HepG2 (cell line): Measurements from ENCODE around the gene ARHGAP31. TPM values are rescaled to one million over a fixed set of nuclear protein-coding genes. Genes with fewer than 3 reads are reported as not detected.
A peak's percentile ranks its signal among the peaks of the same experiment; 100 is the strongest.

Experiments
- CCDC6 ChIP-seq: sonication (generic); formaldehyde crosslinking; IDR thresholded peaks from 2 replicates; pipeline ENCODE4 v1.8.1; 2022; ENCODE audit warnings: mild to moderate bottlenecking, missing genetic modification reagents, moderate library complexity
- HMGXB4 ChIP-seq, 2 experiments: sonication (generic) in 1 of 2; formaldehyde crosslinking in 1 of 2; IDR thresholded peaks; 2 replicates each; pipeline versions ENCODE4 v1.4.0 to v1.6.1; 2018 to 2020; ENCODE audit warnings: missing genetic modification reagents in 2 of 2, borderline replicate concordance in 1 of 2, low read depth in 1 of 2, mild to moderate bottlenecking in 1 of 2, missing biosample characterization in 1 of 2
- LBX2 ChIP-seq: sonication (generic); formaldehyde crosslinking; IDR thresholded peaks from 2 replicates; pipeline ENCODE4 v1.5.0; 2020; ENCODE audit warnings: missing genetic modification reagents, mild to moderate bottlenecking, borderline replicate concordance
- MIER3 ChIP-seq: IDR thresholded peaks from 2 replicates; pipeline ENCODE4 v1.6.1; 2016; ENCODE audit warnings: missing compliant biosample characterization, borderline replicate concordance
- PAF1 ChIP-seq: IDR thresholded peaks from 2 replicates; pipeline ENCODE4 v1.6.1; 2016; ENCODE audit warnings: missing genetic modification reagents, missing compliant biosample characterization
- THYN1 ChIP-seq: sonication (generic); formaldehyde crosslinking; IDR thresholded peaks from 2 replicates; pipeline ENCODE4 v1.8.1; 2023; ENCODE audit warnings: low read depth, mild to moderate bottlenecking, moderate library complexity, missing genetic modification reagents, borderline replicate concordance
- YY1 ChIP-seq: IDR thresholded peaks from 2 replicates; pipeline ENCODE4 v1.6.1; 2011; ENCODE audit warnings: low read length, low read depth, moderate library complexity, mild to moderate bottlenecking; ENCODE audit not compliant: insufficient read depth, insufficient replicate concordance
- ZBTB42 ChIP-seq: sonication (generic); formaldehyde crosslinking; IDR thresholded peaks from 2 replicates; pipeline ENCODE4 v1.5.0; 2020; ENCODE audit warnings: mild to moderate bottlenecking, missing genetic modification reagents
- ZBTB7B ChIP-seq: sonication (generic); formaldehyde crosslinking; IDR thresholded peaks from 2 replicates; pipeline ENCODE4 v1.4.0; 2020; ENCODE audit warnings: missing genetic modification reagents
- ZMAT3 ChIP-seq: sonication (generic); formaldehyde crosslinking; conservative IDR thresholded peaks from 2 replicates; pipeline ENCODE4 v1.7.0; 2021; ENCODE audit warnings: missing genetic modification reagents
- ZNF143 ChIP-seq: sonication (generic); formaldehyde crosslinking; IDR thresholded peaks from 2 replicates; pipeline ENCODE4 v1.4.0; 2020; ENCODE audit warnings: missing genetic modification reagents
- ZNF225 ChIP-seq: sonication (generic); formaldehyde crosslinking; IDR thresholded peaks from 2 replicates; pipeline ENCODE4 v1.4.0; 2020; ENCODE audit warnings: mild to moderate bottlenecking, missing genetic modification reagents
- ZNF263 ChIP-seq: sonication (generic); formaldehyde crosslinking; IDR thresholded peaks from 2 replicates; pipeline ENCODE4 v1.4.0; 2020; ENCODE audit warnings: missing genetic modification reagents
- ZNF329 ChIP-seq: sonication (generic); formaldehyde crosslinking; IDR thresholded peaks from 2 replicates; pipeline ENCODE4 v1.9.0; 2021; ENCODE audit warnings: low read depth, mild to moderate bottlenecking, missing genetic modification reagents
- ZNF574 ChIP-seq: sonication (generic); formaldehyde crosslinking; IDR thresholded peaks from 2 replicates; pipeline ENCODE4 v1.4.0; 2020; ENCODE audit warnings: missing genetic modification reagents
- ZNF607 ChIP-seq: sonication (generic); formaldehyde crosslinking; IDR thresholded peaks from 2 replicates; pipeline ENCODE4 v1.5.1; 2020; ENCODE audit warnings: missing genetic modification reagents, mild to moderate bottlenecking, borderline replicate concordance
- polyA plus RNA-seq, 8 experiments: library from polyadenylated mRNA; depleted of rRNA in 3 of 8; stranded (reverse) in 7 of 8; unstranded in 1 of 8; fragments of >200 nt; fragmentation: Illumina TruSeq in 4 of 8; extraction: Trizol in 4 of 8; gene quantifications; 2 replicates each; pipeline versions ENCODE4 v1.2.1 to v1.2.3, GENCODE V29; 2011 to 2016; ENCODE audit warnings: low read depth in 4 of 8, missing spikeins in 1 of 8, mixed read lengths in 1 of 8; ENCODE audit not compliant: insufficient read depth in 1 of 8
- total RNA-seq, 5 experiments: library from RNA; depleted of rRNA; stranded (reverse); fragments of >200 nt; fragmentation: Illumina TruSeq; extraction: Trizol; gene quantifications; 2 replicates each; pipeline ENCODE4 v1.2.3, GENCODE V29; 2016; ENCODE audit warnings: low read depth in 1 of 5
- TF ChIP-seq, protein P1 (sequence below): sonication (generic); IDR thresholded peaks from 2 replicates; pipeline ENCODE4 v1.6.1; 2016; ENCODE audit warnings: low read depth, borderline replicate concordance
- TF ChIP-seq, protein P2 (sequence below): sonication (generic); formaldehyde crosslinking; IDR thresholded peaks from 2 replicates; pipeline ENCODE4 v1.4.0; 2020; ENCODE audit warnings: mild to moderate bottlenecking, missing genetic modification reagents
- TF ChIP-seq, protein P3 (sequence below): sonication (generic); formaldehyde crosslinking; IDR thresholded peaks from 2 replicates; pipeline ENCODE4 v1.5.0; 2020; ENCODE audit warnings: mild to moderate bottlenecking, missing genetic modification reagents

ARHGAP31 gene
- total and polyA plus RNA-seq, 2 of the 13 experiments (the other 11 are each of a cell fraction or from before 2014, with no cell fraction given) = not detected

DNA sequence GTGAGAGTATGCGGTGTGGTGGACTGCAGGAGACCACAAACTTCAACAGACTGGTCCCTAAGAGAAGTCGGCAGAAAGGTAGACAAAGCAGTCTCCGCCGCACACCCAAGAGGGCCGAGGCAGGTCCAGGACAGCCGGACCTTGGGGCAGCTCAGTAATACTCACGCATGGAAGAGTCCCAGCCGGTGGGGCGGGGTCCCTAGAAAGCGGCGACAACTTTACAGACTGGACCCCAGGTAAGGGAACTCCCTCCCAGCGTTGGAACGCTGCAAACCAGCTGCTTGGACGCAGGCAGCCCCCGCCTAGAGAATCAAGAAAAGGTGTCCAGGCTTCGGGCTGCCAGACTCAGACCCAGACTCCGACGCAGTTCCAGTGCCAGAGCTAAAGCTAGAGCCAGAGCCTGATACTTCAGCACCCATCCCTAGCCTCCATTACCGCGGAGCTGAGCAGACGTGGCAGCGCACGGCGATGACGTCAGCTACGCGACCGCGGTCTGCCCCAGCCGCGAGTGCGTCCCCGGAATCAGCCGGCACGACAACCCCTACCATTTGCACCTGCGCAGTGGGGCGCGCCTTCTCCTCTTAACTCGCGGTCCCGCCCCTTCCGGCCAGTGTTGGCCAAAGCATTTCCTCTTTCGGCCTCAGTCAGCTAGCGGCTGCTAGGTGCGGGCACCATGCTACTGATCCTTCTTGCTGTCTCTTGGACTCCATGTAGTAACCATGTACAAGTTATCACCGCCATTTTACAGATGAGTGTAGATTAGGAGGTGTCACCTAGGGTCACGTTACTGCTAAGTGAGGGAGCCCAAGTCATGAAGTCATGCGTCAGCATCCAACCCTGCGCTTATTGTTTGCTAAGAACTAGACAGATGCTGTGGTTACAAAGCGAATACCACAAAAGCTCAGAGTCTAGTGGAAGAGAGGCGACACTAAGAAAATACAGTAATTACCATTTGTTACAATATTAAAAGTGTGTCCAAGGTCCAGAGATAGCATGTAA, 169.3 kb downstream of the ARHGAP31 start, which contains the start of gene TMEM39A (continued):
- TF ChIP-seq ZNF574 (CRISPR knock-in tag) (peak; percentile 93), HMGXB4 (CRISPR knock-in tag; IDR thresholded peaks at IDR 0.05; ENCODE audit: borderline replicate concordance in 1 of 2, low read depth in 1 of 2) (peak; percentile 93), LBX2 (CRISPR knock-in tag) (no peak), ZBTB7B (CRISPR knock-in tag) (peak; percentile 6; the same call in 1 of the 2 replicates), THYN1 (CRISPR knock-in tag) (no peak), ZNF143 (peak; percentile 61), MIER3 (CRISPR knock-in tag) (no peak), ZNF607 (0 out of 2 replicates have a peak, but pooled peaks have one; percentile 18), ZNF329 (0 out of 2 replicates have a peak, but pooled peaks have one; percentile 64), ZMAT3 (CRISPR knock-in tag) (0 out of 2 replicates have a peak, but pooled peaks have one; percentile 83), ZNF263 (no peak), ZNF225 (no peak; the same call in 1 of the 2 replicates), PAF1 (CRISPR knock-in tag) (no peak), ZBTB42 (no peak; the same call in 1 of the 2 replicates), CCDC6 (CRISPR knock-in tag) (peak; percentile 94), YY1 (peak; percentile 94)
- TF ChIP-seq, protein P1, sequence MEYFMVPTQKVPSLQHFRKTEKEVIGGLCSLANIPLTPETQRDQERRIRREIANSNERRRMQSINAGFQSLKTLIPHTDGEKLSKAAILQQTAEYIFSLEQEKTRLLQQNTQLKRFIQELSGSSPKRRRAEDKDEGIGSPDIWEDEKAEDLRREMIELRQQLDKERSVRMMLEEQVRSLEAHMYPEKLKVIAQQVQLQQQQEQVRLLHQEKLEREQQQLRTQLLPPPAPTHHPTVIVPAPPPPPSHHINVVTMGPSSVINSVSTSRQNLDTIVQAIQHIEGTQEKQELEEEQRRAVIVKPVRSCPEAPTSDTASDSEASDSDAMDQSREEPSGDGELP = peak; percentile 88
- TF ChIP-seq, protein P2, sequence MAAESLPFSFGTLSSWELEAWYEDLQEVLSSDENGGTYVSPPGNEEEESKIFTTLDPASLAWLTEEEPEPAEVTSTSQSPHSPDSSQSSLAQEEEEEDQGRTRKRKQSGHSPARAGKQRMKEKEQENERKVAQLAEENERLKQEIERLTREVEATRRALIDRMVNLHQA (CRISPR knock-in tag) = no peak
- TF ChIP-seq, protein P3, sequence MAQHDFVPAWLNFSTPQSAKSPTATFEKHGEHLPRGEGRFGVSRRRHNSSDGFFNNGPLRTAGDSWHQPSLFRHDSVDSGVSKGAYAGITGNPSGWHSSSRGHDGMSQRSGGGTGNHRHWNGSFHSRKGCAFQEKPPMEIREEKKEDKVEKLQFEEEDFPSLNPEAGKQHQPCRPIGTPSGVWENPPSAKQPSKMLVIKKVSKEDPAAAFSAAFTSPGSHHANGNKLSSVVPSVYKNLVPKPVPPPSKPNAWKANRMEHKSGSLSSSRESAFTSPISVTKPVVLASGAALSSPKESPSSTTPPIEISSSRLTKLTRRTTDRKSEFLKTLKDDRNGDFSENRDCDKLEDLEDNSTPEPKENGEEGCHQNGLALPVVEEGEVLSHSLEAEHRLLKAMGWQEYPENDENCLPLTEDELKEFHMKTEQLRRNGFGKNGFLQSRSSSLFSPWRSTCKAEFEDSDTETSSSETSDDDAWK (CRISPR knock-in tag) = no peak
